Measurements from ENCODE around the gene GXYLT2. TPM values are rescaled to one million over a fixed set of nuclear protein-coding genes. Genes with fewer than 3 reads are reported as not detected.

GXYLT2 gene, protein sequence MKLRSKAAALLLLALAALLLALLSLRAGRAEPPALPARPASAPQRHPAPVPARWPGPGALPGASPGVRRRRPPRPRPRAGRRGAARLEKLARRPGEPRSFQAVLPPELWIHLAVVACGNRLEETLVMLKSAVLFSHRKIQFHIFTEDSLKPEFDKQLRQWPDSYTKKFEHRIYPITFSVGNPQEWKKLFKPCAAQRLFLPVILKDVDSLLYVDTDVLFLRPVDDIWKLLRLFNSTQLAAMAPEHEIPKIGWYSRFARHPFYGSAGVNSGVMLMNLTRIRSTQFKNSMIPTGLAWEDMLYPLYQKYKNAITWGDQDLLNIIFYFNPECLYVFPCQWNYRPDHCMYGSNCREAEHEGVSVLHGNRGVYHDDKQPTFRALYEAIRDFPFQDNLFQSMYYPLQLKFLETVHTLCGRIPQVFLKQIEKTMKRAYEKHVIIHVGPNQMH
- total RNA-seq = 10 to 100 TPM; 12.8 to 51.2 (median 13.8) TPM

DNA sequence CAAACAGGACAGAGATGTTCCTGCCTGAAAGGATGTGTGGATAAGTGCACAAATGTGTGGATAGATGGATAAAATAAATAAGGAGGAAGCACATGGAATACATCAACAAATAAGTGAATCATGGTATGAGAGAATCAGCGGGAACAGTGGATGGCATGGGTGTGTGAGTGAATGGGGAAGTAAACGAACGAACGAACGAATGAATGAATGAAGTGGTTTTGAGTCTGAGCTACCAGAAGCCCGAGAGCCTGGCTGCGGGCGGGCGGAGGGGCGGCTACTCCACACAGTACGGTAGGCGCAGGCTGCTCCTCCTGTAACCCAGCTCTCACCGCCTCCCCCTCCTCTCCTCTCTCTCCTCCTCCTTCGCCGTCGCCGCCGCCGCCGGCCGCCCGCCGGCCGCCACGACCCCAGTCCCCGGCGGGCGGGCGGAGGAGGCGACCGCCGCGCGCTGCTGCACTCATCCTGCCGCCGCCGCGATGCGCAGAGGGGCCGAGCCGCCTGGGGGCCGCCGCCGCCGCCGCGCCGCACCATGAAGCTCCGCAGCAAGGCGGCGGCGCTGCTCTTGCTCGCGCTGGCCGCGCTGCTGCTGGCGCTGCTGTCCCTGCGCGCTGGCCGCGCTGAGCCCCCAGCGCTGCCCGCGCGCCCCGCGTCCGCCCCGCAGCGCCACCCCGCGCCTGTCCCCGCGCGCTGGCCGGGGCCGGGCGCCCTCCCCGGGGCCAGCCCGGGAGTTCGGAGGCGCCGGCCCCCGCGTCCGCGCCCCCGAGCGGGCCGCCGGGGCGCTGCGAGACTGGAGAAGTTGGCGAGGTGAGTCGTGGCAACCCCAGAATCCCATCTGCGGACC, at the start of gene GXYLT2:
GXYLT2 (plus strand) TSS at position 342 of the 841 bp plus-strand sequence; CDS start at position 530, 188 bp downstream.
- ATAC-seq (ENCODE audit: low FRiP score) (peak; percentile 60), DNase-seq (ENCODE audit: low spot score) (no peak)
- TF ChIP-seq, protein P1, sequence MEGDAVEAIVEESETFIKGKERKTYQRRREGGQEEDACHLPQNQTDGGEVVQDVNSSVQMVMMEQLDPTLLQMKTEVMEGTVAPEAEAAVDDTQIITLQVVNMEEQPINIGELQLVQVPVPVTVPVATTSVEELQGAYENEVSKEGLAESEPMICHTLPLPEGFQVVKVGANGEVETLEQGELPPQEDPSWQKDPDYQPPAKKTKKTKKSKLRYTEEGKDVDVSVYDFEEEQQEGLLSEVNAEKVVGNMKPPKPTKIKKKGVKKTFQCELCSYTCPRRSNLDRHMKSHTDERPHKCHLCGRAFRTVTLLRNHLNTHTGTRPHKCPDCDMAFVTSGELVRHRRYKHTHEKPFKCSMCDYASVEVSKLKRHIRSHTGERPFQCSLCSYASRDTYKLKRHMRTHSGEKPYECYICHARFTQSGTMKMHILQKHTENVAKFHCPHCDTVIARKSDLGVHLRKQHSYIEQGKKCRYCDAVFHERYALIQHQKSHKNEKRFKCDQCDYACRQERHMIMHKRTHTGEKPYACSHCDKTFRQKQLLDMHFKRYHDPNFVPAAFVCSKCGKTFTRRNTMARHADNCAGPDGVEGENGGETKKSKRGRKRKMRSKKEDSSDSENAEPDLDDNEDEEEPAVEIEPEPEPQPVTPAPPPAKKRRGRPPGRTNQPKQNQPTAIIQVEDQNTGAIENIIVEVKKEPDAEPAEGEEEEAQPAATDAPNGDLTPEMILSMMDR (IDR thresholded peaks at IDR 0.05) = no peak

DNA sequence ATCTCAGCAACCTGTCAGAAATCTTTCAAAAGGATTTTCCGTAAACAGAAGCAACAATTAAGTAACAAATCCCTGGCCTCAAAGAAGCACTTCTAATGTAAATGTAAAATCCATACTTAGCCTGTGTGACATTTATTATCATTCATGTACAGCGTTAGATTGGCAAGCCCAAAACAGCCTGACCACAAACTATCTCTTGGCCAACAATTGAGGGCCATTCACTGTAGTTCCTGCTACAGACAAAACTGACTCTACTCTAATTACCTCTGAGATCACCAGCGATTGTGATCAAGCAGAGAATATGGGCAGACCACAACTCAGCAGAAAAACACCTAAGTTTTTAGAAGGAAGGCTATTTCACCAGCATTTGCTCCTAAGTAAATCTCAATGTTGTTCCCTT, 48.8 kb upstream of the GXYLT2 start:
- ATAC-seq (ENCODE audit: low FRiP score) = no peak
- TF ChIP-seq, protein P1 (IDR thresholded peaks at IDR 0.05) = no peak
- DNase-seq (ENCODE audit: low spot score) = no peak

DNA sequence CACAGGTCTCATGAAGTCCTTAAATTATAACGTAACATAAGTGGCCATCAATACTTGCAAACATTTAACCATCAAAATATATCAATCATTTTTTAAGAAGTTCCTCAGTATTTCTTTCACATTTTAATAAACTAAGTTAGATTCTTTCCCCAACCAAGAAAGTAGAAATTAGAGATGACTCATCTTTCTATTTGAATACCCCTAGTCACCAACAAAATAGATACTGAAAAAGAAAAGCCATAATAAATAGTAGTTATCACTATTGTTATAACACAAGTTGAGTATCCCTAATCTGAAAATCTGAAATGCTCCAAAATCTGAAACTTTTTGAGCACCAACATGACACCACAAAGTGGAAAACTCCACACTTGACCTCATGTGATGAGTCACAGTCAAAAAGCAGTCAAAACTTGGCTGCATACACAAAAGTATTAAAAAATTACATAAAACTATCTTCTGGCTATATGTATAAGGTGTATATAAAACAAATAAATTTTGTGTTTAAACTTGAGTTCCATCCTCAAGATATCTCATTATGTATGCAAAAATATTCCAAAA, 43.3 kb upstream of the GXYLT2 start:
- no peak for ATAC-seq (ENCODE audit: low FRiP score)
- DNase-seq (ENCODE audit: low spot score) = no peak
- TF ChIP-seq, protein P1 (IDR thresholded peaks at IDR 0.05) = no peak

DNA sequence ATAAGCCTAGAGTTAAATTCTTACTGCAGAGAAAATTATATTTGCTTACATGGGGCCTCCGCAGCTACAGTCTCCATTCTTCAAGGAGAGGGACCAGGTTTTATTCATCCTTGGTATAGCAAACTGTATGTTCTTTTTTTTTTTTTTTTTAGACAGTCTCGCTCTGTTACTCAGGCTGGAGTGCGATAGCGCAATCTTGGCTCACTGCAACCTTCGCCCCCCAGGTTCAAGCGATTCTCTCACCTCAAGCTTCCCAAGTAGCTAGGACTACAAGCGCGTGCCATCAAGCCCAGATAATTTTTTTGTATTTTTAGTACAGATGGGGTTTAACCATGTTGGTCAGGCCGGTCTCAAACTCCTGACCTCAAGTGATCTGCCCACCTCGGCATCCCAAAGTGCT, 41.7 kb upstream of the GXYLT2 start:
- no peak for ATAC-seq (ENCODE audit: low FRiP score)
- DNase-seq (ENCODE audit: low spot score) = no peak
- TF ChIP-seq, protein P1 (IDR thresholded peaks at IDR 0.05) = no peak

DNA sequence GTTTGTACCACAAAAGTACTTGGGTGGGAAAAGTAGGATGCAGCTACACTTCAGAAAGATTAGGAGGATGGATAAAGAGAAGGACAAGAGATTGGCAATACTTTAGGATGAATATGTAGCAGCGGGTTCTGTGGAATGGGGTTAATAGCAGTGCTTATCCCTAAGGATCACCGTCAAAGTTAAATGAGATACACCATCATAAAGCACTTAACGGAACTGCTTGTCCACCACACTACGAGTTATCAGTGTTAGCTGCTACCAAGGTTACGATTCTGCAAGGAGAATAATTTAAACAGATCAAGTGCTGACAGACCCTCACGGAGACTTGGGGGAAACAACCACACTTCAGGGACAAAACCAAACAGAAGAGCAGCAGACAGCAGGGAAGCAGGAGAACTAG, 40.6 kb upstream of the GXYLT2 start:
- TF ChIP-seq, protein P1 (IDR thresholded peaks at IDR 0.05) = no peak
- DNase-seq (ENCODE audit: low spot score) = no peak
- ATAC-seq (ENCODE audit: low FRiP score) = no peak

DNA sequence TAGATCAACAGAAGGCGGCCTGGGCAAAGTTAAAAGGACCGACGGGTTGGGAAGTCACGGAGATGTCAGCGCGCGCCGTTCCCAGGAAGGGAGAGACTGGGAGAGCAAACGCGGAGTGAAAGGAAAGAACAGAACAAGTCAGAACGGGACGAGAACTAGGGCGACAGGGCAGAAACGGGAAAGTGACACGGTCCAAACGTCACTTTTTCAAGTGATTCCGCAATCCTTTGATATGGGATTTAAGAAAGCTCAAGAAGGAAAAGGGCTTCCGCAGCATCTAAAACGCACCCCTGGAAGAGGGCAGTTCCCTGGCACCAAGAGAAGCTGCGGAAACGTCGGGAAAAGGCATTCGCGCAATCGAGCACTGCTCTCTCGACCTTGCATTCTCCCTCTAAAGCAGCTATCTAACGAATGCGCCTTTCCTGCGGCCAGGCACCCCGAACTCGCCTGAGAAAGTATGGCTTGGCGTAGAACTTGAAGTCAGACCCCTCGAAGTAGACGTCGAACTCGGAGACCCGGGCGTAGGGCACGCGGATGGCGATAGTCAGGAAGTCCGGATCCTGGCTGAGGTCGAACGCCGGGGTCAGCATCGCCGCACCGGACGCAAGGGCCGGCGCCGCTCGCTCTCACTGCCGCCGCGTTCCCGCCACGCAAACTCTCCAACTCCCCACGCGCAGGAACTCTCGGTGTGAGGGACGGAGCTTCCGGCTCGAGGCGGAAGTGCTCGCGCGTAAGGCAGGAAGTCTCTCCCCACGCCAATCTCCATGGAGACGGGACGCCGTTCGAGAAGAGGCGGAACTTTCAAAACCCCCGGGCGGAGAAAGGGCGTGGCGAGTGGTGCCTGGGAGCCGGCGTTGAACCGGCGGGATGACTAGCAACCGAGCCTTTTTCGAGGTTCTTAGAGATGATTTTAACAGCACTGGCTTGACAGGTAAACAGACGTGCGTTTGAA, 39.8 kb upstream of the GXYLT2 start, which contains the start of gene SHQ1:
SHQ1 (minus strand) TSS at position 695 of the 952 bp plus-strand sequence; CDS start at position 590, 105 bp downstream.
- TF ChIP-seq, protein P1 (IDR thresholded peaks at IDR 0.05) = no peak
- ATAC-seq (ENCODE audit: low FRiP score) (peak; percentile 97), DNase-seq (ENCODE audit: low spot score) (peak; percentile 91)
